Measurements from ENCODE around the gene GFOD1. TPM values are rescaled to one million over a fixed set of nuclear protein-coding genes. Genes with fewer than 3 reads are reported as not detected.

The GFOD1 gene
- total RNA-seq, 1 experiment from 2014 or later: 8.8 TPM

DNA sequence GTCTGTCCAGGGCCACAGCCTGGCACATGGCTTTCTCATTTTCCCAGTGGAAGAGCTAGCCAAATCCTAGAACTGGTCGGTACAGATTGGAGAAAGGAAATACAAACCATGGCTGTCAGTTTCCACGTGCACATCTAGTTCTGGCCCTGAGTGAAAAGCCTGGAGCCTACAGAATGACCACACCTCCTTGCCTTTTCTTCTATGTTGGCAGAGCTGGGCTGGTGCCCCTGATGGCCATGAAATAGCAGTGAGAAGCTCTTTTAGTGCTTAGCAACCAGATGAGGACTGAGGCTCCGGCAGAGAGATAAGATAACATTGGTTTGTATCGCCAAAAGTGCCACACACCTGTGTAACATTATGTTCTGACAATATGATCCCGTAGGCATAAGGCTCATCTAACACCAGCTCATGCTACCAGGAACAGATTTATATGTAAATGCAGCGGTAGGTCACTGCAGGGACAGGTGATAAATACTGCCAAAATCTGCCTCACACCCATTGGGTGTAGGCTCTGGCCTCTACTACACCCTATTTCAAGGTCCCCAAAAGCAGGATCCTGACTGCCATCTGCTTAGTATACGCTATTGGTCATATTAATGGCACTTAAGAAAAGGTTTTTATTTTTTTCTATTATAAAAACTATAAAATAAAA is 119.2 kb downstream of the GFOD1 start:
- TF ChIP-seq, protein P1, sequence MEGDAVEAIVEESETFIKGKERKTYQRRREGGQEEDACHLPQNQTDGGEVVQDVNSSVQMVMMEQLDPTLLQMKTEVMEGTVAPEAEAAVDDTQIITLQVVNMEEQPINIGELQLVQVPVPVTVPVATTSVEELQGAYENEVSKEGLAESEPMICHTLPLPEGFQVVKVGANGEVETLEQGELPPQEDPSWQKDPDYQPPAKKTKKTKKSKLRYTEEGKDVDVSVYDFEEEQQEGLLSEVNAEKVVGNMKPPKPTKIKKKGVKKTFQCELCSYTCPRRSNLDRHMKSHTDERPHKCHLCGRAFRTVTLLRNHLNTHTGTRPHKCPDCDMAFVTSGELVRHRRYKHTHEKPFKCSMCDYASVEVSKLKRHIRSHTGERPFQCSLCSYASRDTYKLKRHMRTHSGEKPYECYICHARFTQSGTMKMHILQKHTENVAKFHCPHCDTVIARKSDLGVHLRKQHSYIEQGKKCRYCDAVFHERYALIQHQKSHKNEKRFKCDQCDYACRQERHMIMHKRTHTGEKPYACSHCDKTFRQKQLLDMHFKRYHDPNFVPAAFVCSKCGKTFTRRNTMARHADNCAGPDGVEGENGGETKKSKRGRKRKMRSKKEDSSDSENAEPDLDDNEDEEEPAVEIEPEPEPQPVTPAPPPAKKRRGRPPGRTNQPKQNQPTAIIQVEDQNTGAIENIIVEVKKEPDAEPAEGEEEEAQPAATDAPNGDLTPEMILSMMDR (conservative IDR thresholded peaks at IDR 0.05; ENCODE audit: low read depth, low read length): no peak
- TF ChIP-seq EZH2 (IDR thresholded peaks at IDR 0.05; ENCODE audit: borderline replicate concordance, low read depth, low read length, poor library complexity, severe bottlenecking): no peak
- DNase-seq (ENCODE audit: low spot score): no peak
- H3K4me1 ChIP-seq (ENCODE audit: insufficient read depth, low read length, poor library complexity, severe bottlenecking): peaks cover 19% of the 10 kb centered on the region
- H3K9me3 ChIP-seq (ENCODE audit: low read depth, low read length, poor library complexity, severe bottlenecking): no peaks in the 10 kb centered on the region
- intact Hi-C loops (cut with micrococcal nuclease; ENCODE audit: unreplicated experiment): no loop called here
- no peaks in the 10 kb centered on the region for H3K36me3 ChIP-seq (ENCODE audit: insufficient read depth, low read length, poor library complexity, severe bottlenecking)
- H3K27ac ChIP-seq (ENCODE audit: low read depth, low read length, poor library complexity, severe bottlenecking): no peak overlapping the region
- no peak overlapping the region for H3K4me3 ChIP-seq (ENCODE audit: low read depth, low read length, poor library complexity, severe bottlenecking)
- H3K27me3 ChIP-seq (replicated peaks; ENCODE audit: insufficient read depth, low read depth, low read length, poor library complexity): no peaks in the 10 kb centered on the region
- CTCF ChIA-PET: no interaction called here
- no TSS peak for BruUV-seq (replicated peaks)
- POLR2A ChIA-PET (ENCODE audit: low non-redundant PET): no interaction called here

DNA sequence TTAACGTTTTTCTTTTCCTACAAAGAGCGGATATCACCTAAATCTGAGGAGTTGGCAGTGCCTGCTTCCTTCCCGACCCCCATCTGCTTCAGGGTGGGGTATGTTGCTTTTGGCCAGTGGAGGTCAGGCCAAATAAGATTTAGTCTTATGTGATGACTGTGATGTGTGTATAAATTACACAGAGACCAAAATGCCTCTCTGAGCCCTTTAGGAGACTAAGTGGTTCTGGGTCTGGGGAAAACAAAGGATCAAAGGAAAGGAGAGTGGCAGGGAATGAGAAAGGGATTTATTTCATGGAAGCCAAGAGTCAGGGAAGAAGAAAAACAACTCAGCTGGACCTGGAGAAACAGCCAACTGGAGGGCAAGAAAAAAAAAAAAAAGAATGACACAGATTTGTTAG is 120.0 kb downstream of the GFOD1 start:
- Histone ChIP-seq H3K27me3 (replicated peaks; ENCODE audit: insufficient read depth, low read depth, low read length, poor library complexity) (no peaks in the 10 kb centered on the region), H3K27ac (ENCODE audit: low read depth, low read length, poor library complexity, severe bottlenecking) (no peak overlapping the region), H3K9me3 (ENCODE audit: low read depth, low read length, poor library complexity, severe bottlenecking) (no peaks in the 10 kb centered on the region), H3K36me3 (ENCODE audit: insufficient read depth, low read length, poor library complexity, severe bottlenecking) (no peaks in the 10 kb centered on the region), H3K4me1 (ENCODE audit: insufficient read depth, low read length, poor library complexity, severe bottlenecking) (peaks cover 14% of the 10 kb centered on the region), H3K4me3 (ENCODE audit: low read depth, low read length, poor library complexity, severe bottlenecking) (no peak overlapping the region)
- TF ChIP-seq, protein P1 (conservative IDR thresholded peaks at IDR 0.05; ENCODE audit: low read depth, low read length): no peak
- no peak for TF ChIP-seq EZH2 (IDR thresholded peaks at IDR 0.05; ENCODE audit: borderline replicate concordance, low read depth, low read length, poor library complexity, severe bottlenecking)
- no TSS peak for BruUV-seq (replicated peaks)
- no peak for DNase-seq (ENCODE audit: low spot score)
- intact Hi-C loops (cut with micrococcal nuclease; ENCODE audit: unreplicated experiment): no loop called here
- POLR2A ChIA-PET (ENCODE audit: low non-redundant PET): no interaction called here
- CTCF ChIA-PET: no interaction called here

DNA sequence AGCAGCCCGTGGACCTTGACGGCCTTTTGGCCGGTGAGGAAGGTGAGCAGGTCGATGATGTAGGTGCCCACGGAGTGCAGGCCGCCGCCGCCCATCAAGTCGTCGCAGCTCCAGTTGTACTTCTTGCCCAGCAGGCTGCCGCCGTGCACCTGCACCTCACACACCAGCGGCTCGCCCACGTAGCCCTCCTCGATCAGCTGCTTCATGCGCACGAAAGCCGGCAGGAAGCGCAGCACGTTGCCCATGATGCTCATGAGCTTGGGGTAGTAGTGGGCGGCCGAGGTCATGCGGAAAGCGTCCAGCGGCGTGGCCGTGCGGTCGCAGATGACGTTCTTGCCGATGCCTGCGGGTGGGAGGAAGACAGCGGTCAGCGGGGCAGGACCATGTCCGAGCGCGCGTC is 122.1 kb downstream of the GFOD1 start:
- POLR2A ChIA-PET (ENCODE audit: low non-redundant PET): no interaction called here
- no peak for DNase-seq (ENCODE audit: low spot score)
- CTCF ChIA-PET: no interaction called here
- H3K4me3 ChIP-seq (ENCODE audit: low read depth, low read length, poor library complexity, severe bottlenecking): no peak overlapping the region
- H3K27me3 ChIP-seq (replicated peaks; ENCODE audit: insufficient read depth, low read depth, low read length, poor library complexity): no peaks in the 10 kb centered on the region
- H3K27ac ChIP-seq (ENCODE audit: low read depth, low read length, poor library complexity, severe bottlenecking): no peak overlapping the region
- TF ChIP-seq, protein P1 (conservative IDR thresholded peaks at IDR 0.05; ENCODE audit: low read depth, low read length): no peak
- no peak for TF ChIP-seq EZH2 (IDR thresholded peaks at IDR 0.05; ENCODE audit: borderline replicate concordance, low read depth, low read length, poor library complexity, severe bottlenecking)
- peaks cover 4% of the 10 kb centered on the region for H3K4me1 ChIP-seq (ENCODE audit: insufficient read depth, low read length, poor library complexity, severe bottlenecking)
- no peaks in the 10 kb centered on the region for H3K9me3 ChIP-seq (ENCODE audit: low read depth, low read length, poor library complexity, severe bottlenecking)
- H3K36me3 ChIP-seq (ENCODE audit: insufficient read depth, low read length, poor library complexity, severe bottlenecking): no peaks in the 10 kb centered on the region
- BruUV-seq (replicated peaks): no TSS peak
- intact Hi-C loops (cut with micrococcal nuclease; ENCODE audit: unreplicated experiment): no loop called here
